Activated CD8-positive, alpha-beta memory T cell treated with anti-CD3 and anti-CD28 coated beads, Interleukin-2, amount 50 U/mL, for 1 hour (primary cell): ENCODE measurements around the gene PKNOX1.
"Not testable (repeated sequence)": the region's sequence is repeated elsewhere in the genome, so short reads cannot be mapped to it uniquely, and the experiment has no call there.

Source experiments
- DNase-seq: peaks from one replicate; pipeline ENCODE4 v3.0.0-alpha.2; 2020; ENCODE audit errors: extremely low read depth

Gene PKNOX1

GRCh38 chr21:43020177-43020576 lies 45.8 kb downstream of the PKNOX1 start:
- no peak for DNase-seq

GRCh38 chr21:43020771-43021170 lies 46.4 kb downstream of the PKNOX1 start:
- DNase-seq: no peak

- no peak for DNase-seq
Observed at GRCh38 chr21:43021191-43021590, 46.8 kb downstream of the PKNOX1 start.

GRCh38 chr21:43021756-43022600 lies 47.6 kb downstream of the PKNOX1 start:
- no peak for DNase-seq

- DNase-seq: no peak
Observed at GRCh38 chr21:43023175-43023574, 48.8 kb downstream of the PKNOX1 start.

GRCh38 chr21:43024439-43025136 lies 50.2 kb downstream of the PKNOX1 start:
- no peak for DNase-seq

- DNase-seq: no peak
Observed at GRCh38 chr21:43025636-43026180, 51.3 kb downstream of the PKNOX1 start.

- DNase-seq: no peak
Observed at GRCh38 chr21:43027846-43028731, 53.7 kb downstream of the PKNOX1 start.

GRCh38 chr21:43029785-43030184 lies 55.4 kb downstream of the PKNOX1 start:
- DNase-seq: no peak

- no peak for DNase-seq
Observed at GRCh38 chr21:43031121-43031619, 56.8 kb downstream of the PKNOX1 start.

- DNase-seq: no peak
Observed at GRCh38 chr21:43034101-43034500, 59.7 kb downstream of the PKNOX1 start.

- DNase-seq: no peak
Observed at GRCh38 chr21:43034826-43035225, 60.5 kb downstream of the PKNOX1 start.

- DNase-seq: not testable (repeated sequence)
Observed at GRCh38 chr21:43036889-43037288, 62.5 kb downstream of the PKNOX1 start.

GRCh38 chr21:43037918-43038658 lies 63.7 kb downstream of the PKNOX1 start:
- not testable (repeated sequence) for DNase-seq

- DNase-seq: not testable (repeated sequence)
Observed at GRCh38 chr21:43038659-43039044, 64.3 kb downstream of the PKNOX1 start.

GRCh38 chr21:43042169-43042568 lies 67.8 kb downstream of the PKNOX1 start:
- not testable (repeated sequence) for DNase-seq

- DNase-seq: not testable (repeated sequence)
Observed at GRCh38 chr21:43043291-43043690, 68.9 kb downstream of the PKNOX1 start.

GRCh38 chr21:43044547-43044946 lies 70.2 kb downstream of the PKNOX1 start:
- not testable (repeated sequence) for DNase-seq

GRCh38 chr21:43045165-43045875 lies 71.0 kb downstream of the PKNOX1 start:
- DNase-seq: not testable (repeated sequence)
